CD4-positive, alpha-beta T cell treated with Interleukin-10 for 1 hour (primary cell): Measurements from ENCODE around the gene ACAD8.
"Not testable (repeated sequence)": the region's sequence is repeated elsewhere in the genome, so short reads cannot be mapped to it uniquely, and the experiment has no call there.

ENCODE experiments used
- DNase-seq: peaks from one replicate; pipeline ENCODE4 v3.0.0-alpha.2; 2020

Gene ACAD8

GRCh38 chr11:134270250-134270714 is 16.9 kb downstream of the ACAD8 start:
- DNase-seq = peak; percentile 57

GRCh38 chr11:134271978-134272377 is 18.6 kb downstream of the ACAD8 start:
- no peak for DNase-seq

- DNase-seq = no peak
Observed at GRCh38 chr11:134272381-134273316, 19.3 kb downstream of the ACAD8 start.

GRCh38 chr11:134273317-134273712 is 19.9 kb downstream of the ACAD8 start:
- no peak for DNase-seq

GRCh38 chr11:134275188-134275533 is 21.8 kb downstream of the ACAD8 start:
- no peak for DNase-seq

- peak; percentile 83 for DNase-seq
Observed at GRCh38 chr11:134275534-134276395, 22.4 kb downstream of the ACAD8 start, which contains the start of gene GLB1L3. Gene GLB1L3, plus strand, starts transcription at chr11:134276379. Its CDS starts 362 bp downstream, at chr11:134276741.

- DNase-seq = no peak
Observed at GRCh38 chr11:134276396-134277182, 23.2 kb downstream of the ACAD8 start.

- DNase-seq = no peak
Observed at GRCh38 chr11:134277183-134278001, 24.0 kb downstream of the ACAD8 start.

GRCh38 chr11:134278356-134278755 is 25.0 kb downstream of the ACAD8 start:
- DNase-seq = no peak

GRCh38 chr11:134281635-134282034 is 28.3 kb downstream of the ACAD8 start:
- not testable (repeated sequence) for DNase-seq

- no peak for DNase-seq
Observed at GRCh38 chr11:134282121-134283045, 29.0 kb downstream of the ACAD8 start.

- DNase-seq = no peak
Observed at GRCh38 chr11:134283461-134284230, 30.3 kb downstream of the ACAD8 start.

GRCh38 chr11:134284349-134284748 is 31.0 kb downstream of the ACAD8 start:
- DNase-seq = not testable (repeated sequence)

- DNase-seq = no peak
Observed at GRCh38 chr11:134287561-134287960, 34.2 kb downstream of the ACAD8 start.

GRCh38 chr11:134288486-134288885 is 35.1 kb downstream of the ACAD8 start:
- no peak for DNase-seq

- no peak for DNase-seq
Observed at GRCh38 chr11:134289167-134289566, 35.8 kb downstream of the ACAD8 start.

GRCh38 chr11:134289789-134290188 is 36.4 kb downstream of the ACAD8 start:
- no peak for DNase-seq

- no peak for DNase-seq
Observed at GRCh38 chr11:134290646-134291045, 37.3 kb downstream of the ACAD8 start.

GRCh38 chr11:134291196-134291595 is 37.8 kb downstream of the ACAD8 start:
- no peak for DNase-seq

- DNase-seq = no peak
Observed at GRCh38 chr11:134292661-134293060, 39.3 kb downstream of the ACAD8 start.
